ENCODE results near the gene ARRB1.
A peak's percentile ranks its signal among the peaks of the same experiment; 100 is the strongest.

The ARRB1 gene

GRCh38 chr11:75219869-75220268 is 131.6 kb downstream of the ARRB1 start:
- Histone ChIP-seq H3K27ac (no peak overlapping the region), H3K4me2 (ENCODE audit: low read length) (no peak overlapping the region), H3K4me1 (no peaks in the 10 kb centered on the region), H3K9me3 (ENCODE audit: control insufficient read depth, low read length) (no peaks in the 10 kb centered on the region), H3K4me3 (ENCODE audit: low read depth, low read length) (no peak overlapping the region), H3K9ac (no peak overlapping the region), H3K27me3 (ENCODE audit: control insufficient read depth, insufficient read depth, low read length) (no peaks in the 10 kb centered on the region), H3K79me2 (no peaks in the 10 kb centered on the region), H2AFZ (no peak overlapping the region), H3K36me3 (ENCODE audit: control insufficient read depth, insufficient read depth, low read length) (no peaks in the 10 kb centered on the region)
- no peak for TF ChIP-seq CTCF (IDR thresholded peaks at IDR 0.05)

- peak overlapping the region; percentile 57 for H2AFZ ChIP-seq
- no peak overlapping the region for H3K4me3 ChIP-seq (ENCODE audit: low read depth, low read length)
- no peak overlapping the region for H3K4me2 ChIP-seq (ENCODE audit: low read length)
- no peaks in the 10 kb centered on the region for H3K36me3 ChIP-seq (ENCODE audit: control insufficient read depth, insufficient read depth, low read length)
- no peak overlapping the region for H3K9ac ChIP-seq
- H3K79me2 ChIP-seq = no peaks in the 10 kb centered on the region
- no peak for TF ChIP-seq CTCF (IDR thresholded peaks at IDR 0.05)
- no peaks in the 10 kb centered on the region for H3K27me3 ChIP-seq (ENCODE audit: control insufficient read depth, insufficient read depth, low read length)
- H3K4me1 ChIP-seq = no peaks in the 10 kb centered on the region
- peak overlapping the region; percentile 6 for H3K27ac ChIP-seq
- H3K9me3 ChIP-seq (ENCODE audit: control insufficient read depth, low read length) = no peaks in the 10 kb centered on the region
Measured at GRCh38 chr11:75214843-75215242, 136.6 kb downstream of the ARRB1 start.

GRCh38 chr11:75214411-75214821 is 137.0 kb downstream of the ARRB1 start:
- peak; percentile 26 for TF ChIP-seq CTCF (IDR thresholded peaks at IDR 0.05)

More at GRCh38 chr11:75214411-75214821, 137.0 kb downstream of the ARRB1 start:
- Histone ChIP-seq H3K4me2 (ENCODE audit: low read length) (no peak overlapping the region), H3K27me3 (ENCODE audit: control insufficient read depth, insufficient read depth, low read length) (no peaks in the 10 kb centered on the region), H3K79me2 (no peaks in the 10 kb centered on the region), H3K36me3 (ENCODE audit: control insufficient read depth, insufficient read depth, low read length) (no peaks in the 10 kb centered on the region), H3K4me1 (no peaks in the 10 kb centered on the region), H3K9ac (no peak overlapping the region), H3K4me3 (ENCODE audit: low read depth, low read length) (no peak overlapping the region), H2AFZ (peak overlapping the region; percentile 57), H3K27ac (peak overlapping the region; percentile 6), H3K9me3 (ENCODE audit: control insufficient read depth, low read length) (no peaks in the 10 kb centered on the region)

Measured in parathyroid adenoma (tissue), 2 donors.